Upper lobe of left lung (tissue), 6 donors: ENCODE results near the gene ICE1. TPM values are rescaled to one million over a fixed set of nuclear protein-coding genes. Genes with fewer than 3 reads are reported as not detected.
"Not testable (repeated sequence)": the region's sequence is repeated elsewhere in the genome, so short reads cannot be mapped to it uniquely, and the experiment has no call there.

Experiments used
- ATAC-seq, 2 donors: fragments of 200-7000 bp; cut with Tn5 transposase; one replicate each; pipeline ENCODE4 v1.9.1; 2022; ENCODE audit warnings: mild to moderate bottlenecking in 2 of 2, moderate library complexity in 2 of 2; ENCODE audit not compliant: low FRiP score in 2 of 2
- DNase-seq, 2 donors: peaks; one replicate each; pipeline ENCODE4 v3.0.0-alpha.2; 2019 to 2020
- H3K27ac ChIP-seq, 4 donors: fragments of 200-600 bp; sonication (generic); one replicate each; pipeline ENCODE4 v1.5.1; 2016 to 2019
- H3K27me3 ChIP-seq, 4 donors: fragments of 200-600 bp; sonication (generic); one replicate each; pipeline ENCODE4 v1.5.1; 2017 to 2019
- H3K36me3 ChIP-seq, 4 donors: fragments of 200-600 bp; sonication (generic); one replicate each; pipeline ENCODE4 v1.5.1; 2016 to 2019
- H3K4me1 ChIP-seq, 4 donors: fragments of 200-600 bp; sonication (generic); one replicate each; pipeline ENCODE4 v1.5.1; 2018 to 2019
- H3K4me3 ChIP-seq, 4 donors: fragments of 200-600 bp; sonication (generic); one replicate each; pipeline ENCODE4 v1.5.1; 2017 to 2019; ENCODE audit warnings: mild to moderate bottlenecking in 2 of 4, moderate library complexity in 1 of 4
- H3K9me3 ChIP-seq, 4 donors: fragments of 200-600 bp; sonication (generic); one replicate each; pipeline ENCODE4 v1.5.1; 2018 to 2019
- CTCF ChIP-seq, 6 experiments: fragments of 450-650 bp in 4 of 6; fragments of 200-600 bp in 2 of 6; sonication (generic) in 2 of 6; IDR thresholded peaks; one replicate each; pipeline ENCODE4 v1.5.1; 2016 to 2019; ENCODE audit warnings: antibody characterized with exemption in 6 of 6
- EP300 ChIP-seq, 4 donors: sonication (generic); formaldehyde crosslinking; IDR thresholded peaks; one replicate each; pipeline ENCODE4 v1.5.1; 2017; ENCODE audit warnings: antibody characterized with exemption in 4 of 4, control low read depth in 2 of 4
- POLR2A ChIP-seq, 4 donors: fragments of 450-650 bp; IDR thresholded peaks; one replicate each; pipeline ENCODE4 v1.5.1; 2016 to 2017; ENCODE audit warnings: antibody characterized with exemption in 4 of 4, mild to moderate bottlenecking in 2 of 4
- POLR2AphosphoS5 ChIP-seq, 2 donors: sonication (generic); formaldehyde crosslinking; IDR thresholded peaks; one replicate each; pipeline ENCODE4 v1.5.1; 2017; ENCODE audit warnings: antibody characterized with exemption in 2 of 2
- WGBS, 2 donors: methylation state at CpG; one replicate each; pipeline ENCODE4 v1.1.5; 2017 to 2018; 5-methylcytosine and 5-hydroxymethylcytosine counted together
- total RNA-seq, 6 donors: library from RNA; depleted of rRNA in 4 of 6; stranded (reverse); fragments of >200 nt in 4 of 6; gene quantifications; one replicate each; pipeline versions ENCODE4 v1.1.0 to v1.2.1, GENCODE V29; 2016 to 2021
- donor health status: DM: no; HTN: no; CAD: no; lungs with moderate emphysema.
- donor health status: DM: no; HTN: yes; CAD: no; lungs with severe emphysema.

The ICE1 gene
- total RNA-seq, 6 donors from 2014 or later, result 15.8 to 40.5 (median 25.0) TPM

- ATAC-seq, result no peak
- Histone ChIP-seq H3K4me1 (peaks cover 0 to 5% (median 4%) of the 10 kb centered on the region in 4 donors), H3K4me3 (no peak overlapping the region), H3K9me3 (no peaks in the 10 kb centered on the region), H3K27ac (no peak overlapping the region), H3K27me3 (no peaks in the 10 kb centered on the region), H3K36me3 (peaks cover 3 to 47% (median 17%) of the 10 kb centered on the region in 4 donors)
- no peak for DNase-seq
- 74 to 84% methylated on average over 3 of the region's 3 CpGs for WGBS, 2 donors
- TF ChIP-seq POLR2AphosphoS5 (IDR thresholded peaks at IDR 0.05) (no peak), CTCF (IDR thresholded peaks at IDR 0.05) (no peak), POLR2A (IDR thresholded peaks at IDR 0.05) (no peak), EP300 (IDR thresholded peaks at IDR 0.05) (no peak)
These were observed 65.3 kb downstream of the ICE1 start for GRCh38 chr5:5487585-5488360.

GRCh38 chr5:5490774-5491347 lies 68.4 kb downstream of the ICE1 start:
- no peak for TF ChIP-seq EP300 (IDR thresholded peaks at IDR 0.05)
- 73 to 80% methylated on average over 9 of the region's 9 CpGs for WGBS, 2 donors
- no peaks in the 10 kb centered on the region for H3K9me3 ChIP-seq
- DNase-seq (no peak), ATAC-seq (no peak)
- H3K27ac ChIP-seq, result no peak overlapping the region
- H3K36me3 ChIP-seq, result peaks cover 3 to 38% (median 16%) of the 10 kb centered on the region in 4 donors
- no peak overlapping the region for H3K4me3 ChIP-seq
- no peaks in the 10 kb centered on the region for H3K27me3 ChIP-seq
- peaks cover 11 to 22% (median 16%) of the 10 kb centered on the region in 4 donors for H3K4me1 ChIP-seq

DNA sequence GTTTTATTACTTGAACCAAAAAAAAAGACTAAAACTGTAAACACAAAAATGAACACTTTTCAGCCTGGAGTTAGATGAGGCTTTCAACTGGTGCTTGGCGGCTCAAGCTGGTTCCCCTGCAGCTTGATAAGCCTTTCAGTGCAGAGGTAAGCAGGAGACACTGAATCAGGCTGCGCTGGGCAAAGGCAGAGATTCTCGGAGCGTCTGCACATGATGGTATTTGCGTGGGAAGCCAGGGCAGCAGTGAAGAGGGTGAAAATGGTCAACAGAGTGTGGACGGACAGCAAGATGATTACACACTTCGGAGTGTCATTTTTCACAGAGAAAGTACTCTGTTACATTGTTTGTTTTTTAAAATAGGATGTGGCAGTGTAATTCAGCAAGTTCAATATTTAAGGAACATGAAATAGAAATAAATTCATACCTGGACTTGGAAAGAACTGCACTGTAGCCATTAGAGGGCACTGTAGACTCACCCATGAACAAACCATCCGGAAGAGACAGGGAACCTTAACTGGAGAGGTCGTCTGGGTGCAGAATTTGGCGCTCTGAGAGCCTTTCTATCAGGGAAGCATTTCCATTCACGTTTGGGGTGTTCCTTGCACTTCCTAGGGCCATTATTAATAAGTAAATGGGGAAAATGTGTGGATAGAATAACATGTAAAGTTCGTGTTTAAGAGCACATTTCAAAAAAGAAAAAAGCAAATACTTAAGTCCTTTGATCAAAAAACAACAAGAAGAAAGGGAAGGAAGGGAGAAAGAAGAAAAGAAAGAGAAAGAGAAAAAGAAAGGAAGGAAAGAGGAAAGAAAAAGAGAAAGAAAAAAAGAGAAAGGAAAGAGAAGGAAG lies 69.8 kb downstream of the ICE1 start:
- TF ChIP-seq CTCF (IDR thresholded peaks at IDR 0.05) (peak; percentile 11 to 54 (median 44)), POLR2AphosphoS5 (IDR thresholded peaks at IDR 0.05) (no peak)

DNA sequence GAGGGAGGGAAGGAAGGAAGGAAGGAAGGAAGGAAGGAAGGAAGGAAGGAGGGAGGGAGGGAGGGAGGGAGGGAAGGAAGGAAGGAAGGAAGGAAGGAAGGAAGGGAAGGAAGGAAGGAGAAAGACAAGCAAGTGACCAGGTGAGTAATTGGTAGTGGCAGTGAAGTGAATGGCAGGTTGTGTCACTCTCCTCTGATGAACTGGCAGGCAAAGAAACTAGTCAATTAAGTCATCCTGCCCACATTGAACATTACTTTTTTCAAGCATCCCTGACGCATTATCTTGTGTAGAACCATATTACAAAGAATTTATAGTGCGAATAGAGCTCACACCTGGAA lies 70.4 kb downstream of the ICE1 start:
- Histone ChIP-seq H3K36me3 (peaks cover 3 to 19% (median 11%) of the 10 kb centered on the region in 4 donors), H3K4me1 (peaks cover 13 to 23% (median 18%) of the 10 kb centered on the region in 4 donors)
- H3K27me3 ChIP-seq, H3K4me3 ChIP-seq, ATAC-seq, DNase-seq, H3K27ac ChIP-seq, H3K9me3 ChIP-seq: not testable (repeated sequence)
- WGBS, 2 donors, result 87 to 89% methylated on average over 2 of the region's 2 CpGs

More for the DNA sequence above, 69.8 kb downstream of the ICE1 start:
- H3K4me1 ChIP-seq, result peaks cover 13 to 23% (median 18%) of the 10 kb centered on the region in 4 donors
- DNase-seq (no peak), ATAC-seq (peak in 1 of 2 donors; percentile 49)
- H3K27me3 ChIP-seq, result no peaks in the 10 kb centered on the region
- no peaks in the 10 kb centered on the region for H3K9me3 ChIP-seq
- WGBS, 2 donors, result 26 to 31% methylated on average over 12 of the region's 12 CpGs
- H3K4me3 ChIP-seq, result no peak overlapping the region
- no peak overlapping the region for H3K27ac ChIP-seq
- peaks cover 3 to 25% (median 11%) of the 10 kb centered on the region in 4 donors for H3K36me3 ChIP-seq

DNA sequence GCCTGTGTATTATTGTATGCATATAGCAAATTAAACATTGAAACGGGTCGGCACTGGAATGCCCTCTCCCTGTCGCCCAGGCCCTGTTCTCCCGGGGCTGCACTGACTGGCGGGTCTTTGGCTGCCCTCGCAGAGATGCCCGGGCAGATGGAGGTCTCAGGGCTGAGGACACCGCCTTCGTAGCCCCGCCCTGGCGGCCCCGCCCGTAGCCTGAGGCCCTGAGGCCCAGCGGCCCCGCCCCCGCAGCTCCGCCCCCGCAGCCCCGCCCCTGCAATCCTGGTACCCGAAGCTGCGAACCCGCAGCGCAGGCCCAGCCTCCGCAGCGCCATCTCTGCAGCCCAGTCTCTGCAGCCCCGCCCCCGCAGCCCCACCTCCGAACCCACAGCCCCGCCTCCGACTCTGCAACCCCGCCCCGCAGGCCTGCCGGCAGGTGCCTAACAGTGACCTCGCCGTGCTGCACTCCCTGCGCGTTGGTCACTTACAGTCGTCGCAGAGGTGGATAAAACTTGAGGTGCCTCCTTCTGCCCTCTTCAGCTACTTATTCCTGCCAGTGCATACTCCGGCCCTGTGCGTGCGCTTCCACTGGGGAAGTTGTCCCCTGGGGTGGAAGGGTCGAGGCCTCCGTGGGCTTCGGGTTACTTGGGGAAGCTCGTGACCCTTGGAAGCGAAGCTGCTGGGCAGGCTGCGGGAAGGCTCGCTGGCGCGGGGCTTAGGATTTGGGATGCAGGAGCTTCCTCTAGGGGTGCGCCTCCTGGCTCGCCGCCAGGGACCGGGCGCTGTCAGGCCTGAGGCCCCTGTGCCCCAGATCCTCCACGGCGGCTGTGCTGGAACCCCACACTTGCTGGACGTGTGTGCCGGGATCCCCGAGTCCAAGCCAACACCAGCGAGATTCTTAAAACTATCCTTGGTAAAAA lies 72.3 kb downstream of the ICE1 start:
- no peaks in the 10 kb centered on the region for H3K27me3 ChIP-seq
- peak; percentile 88 to 90 for ATAC-seq
- no peak overlapping the region for H3K27ac ChIP-seq
- peak overlapping the region in 3 of 4 donors; percentile 3 to 35 (median 32) for H3K4me3 ChIP-seq
- H3K36me3 ChIP-seq, result peaks cover 1 to 8% (median 2%) of the 10 kb centered on the region in 4 donors
- H3K4me1 ChIP-seq, result peaks cover 13 to 23% (median 18%) of the 10 kb centered on the region in 4 donors
- DNase-seq, result peak; percentile 89 to 96
- no peak for TF ChIP-seq EP300 (IDR thresholded peaks at IDR 0.05)
- no peak for TF ChIP-seq CTCF (IDR thresholded peaks at IDR 0.05)
- TF ChIP-seq POLR2A (IDR thresholded peaks at IDR 0.05), result no peak
- WGBS, 2 donors, result 35 to 40% methylated on average over 12 to 49 of the region's 62 CpGs
- no peaks in the 10 kb centered on the region for H3K9me3 ChIP-seq
